GM21381 (cell line): ENCODE measurements around the gene BCL2L13.
"Not testable (repeated sequence)": the region's sequence is repeated elsewhere in the genome, so short reads cannot be mapped to it uniquely, and the experiment has no call there.

Experiments
- ATAC-seq: cut with Tn5 transposase; IDR thresholded peaks from one replicate; pipeline ENCODE4 v1.9.1; 2021; ENCODE audit warnings: mild to moderate bottlenecking, moderate library complexity; ENCODE audit not compliant: unreplicated experiment

BCL2L13 gene

DNA sequence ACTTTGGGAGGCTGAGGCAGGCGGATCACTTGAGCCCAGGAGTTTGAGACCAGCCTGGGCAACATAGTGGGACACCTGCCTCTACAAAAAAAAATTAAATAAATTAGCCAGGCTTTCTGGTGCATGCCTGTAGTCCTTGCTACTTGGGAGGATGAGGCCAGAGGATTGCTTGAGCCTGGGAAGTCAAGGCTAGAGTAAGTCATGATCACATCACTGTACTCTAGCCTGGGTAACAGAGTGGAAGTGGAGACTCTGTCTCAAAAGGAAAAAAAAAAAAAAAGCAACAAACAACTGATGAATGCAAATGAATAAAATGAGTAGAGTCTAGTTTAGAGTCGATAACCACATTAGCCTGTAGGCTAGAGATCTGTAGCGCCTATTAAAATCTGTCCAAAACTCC is 3.9 kb upstream of the BCL2L13 start:
- no peak for ATAC-seq

DNA sequence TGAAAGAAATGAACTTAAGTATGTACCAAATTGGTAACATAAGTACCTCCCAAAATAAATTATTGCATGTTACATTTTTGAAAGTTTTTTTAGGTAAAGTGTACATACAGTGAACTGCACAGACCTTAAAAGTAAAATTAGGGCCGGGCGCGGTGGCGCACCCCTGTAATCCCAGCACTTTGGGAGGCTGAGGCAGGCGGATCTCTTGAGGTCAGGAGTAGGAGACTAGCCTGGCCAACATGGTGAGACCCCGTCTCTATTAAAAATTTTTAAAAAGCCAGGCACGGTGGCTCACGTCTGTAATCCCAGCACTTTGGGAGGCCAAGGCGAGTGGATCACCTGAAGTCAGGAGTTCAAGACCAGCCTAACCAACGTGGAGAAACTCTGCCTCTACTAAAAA is 1.7 kb upstream of the BCL2L13 start:
- not testable (repeated sequence) for ATAC-seq

DNA sequence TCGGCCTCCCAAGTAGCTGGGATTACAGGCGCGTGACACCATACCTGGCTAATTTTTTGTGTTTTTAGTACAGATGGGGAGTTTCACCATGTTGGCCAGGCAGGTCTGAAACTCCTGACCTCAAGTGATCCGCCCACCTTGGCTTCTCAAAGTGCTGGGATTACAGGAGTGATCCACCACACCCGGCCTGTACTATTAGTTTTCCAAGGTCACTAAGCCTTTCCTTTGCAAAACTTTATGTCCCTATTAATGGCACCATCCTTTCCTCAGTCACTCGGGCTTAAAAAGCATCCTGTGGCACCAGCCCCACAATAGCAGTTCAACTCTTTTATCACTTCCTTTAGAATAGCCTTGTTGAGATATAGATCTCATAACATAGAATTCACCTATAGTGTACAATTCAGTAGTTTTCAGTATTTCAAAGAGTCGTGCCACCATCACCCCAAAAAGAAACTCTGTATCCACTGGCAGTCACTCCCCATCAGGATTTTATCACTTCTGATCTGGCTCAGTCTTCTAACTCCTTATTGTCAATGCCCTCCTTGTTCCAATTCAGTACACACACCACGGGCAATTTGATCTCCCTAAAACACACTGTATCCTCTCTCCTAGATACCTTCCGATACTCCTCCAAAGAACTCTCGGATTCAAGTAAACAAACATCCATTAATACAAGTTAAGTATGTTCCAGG is 921 bp upstream of the BCL2L13 start:
- ATAC-seq, result no peak

DNA sequence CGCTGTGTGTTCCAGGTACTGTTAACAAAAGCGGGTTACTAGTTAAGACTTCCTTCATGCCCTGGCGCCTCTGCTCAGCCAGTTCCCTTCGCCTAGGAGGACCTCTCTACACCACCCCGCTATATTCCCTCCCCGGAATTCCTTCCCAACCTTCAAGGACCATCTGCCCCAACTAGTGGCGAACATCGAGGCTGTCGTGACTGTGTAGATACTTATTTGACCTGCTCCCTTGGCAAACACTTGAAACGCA is 450 bp upstream of the BCL2L13 start:
- peak; percentile 27 for ATAC-seq

DNA sequence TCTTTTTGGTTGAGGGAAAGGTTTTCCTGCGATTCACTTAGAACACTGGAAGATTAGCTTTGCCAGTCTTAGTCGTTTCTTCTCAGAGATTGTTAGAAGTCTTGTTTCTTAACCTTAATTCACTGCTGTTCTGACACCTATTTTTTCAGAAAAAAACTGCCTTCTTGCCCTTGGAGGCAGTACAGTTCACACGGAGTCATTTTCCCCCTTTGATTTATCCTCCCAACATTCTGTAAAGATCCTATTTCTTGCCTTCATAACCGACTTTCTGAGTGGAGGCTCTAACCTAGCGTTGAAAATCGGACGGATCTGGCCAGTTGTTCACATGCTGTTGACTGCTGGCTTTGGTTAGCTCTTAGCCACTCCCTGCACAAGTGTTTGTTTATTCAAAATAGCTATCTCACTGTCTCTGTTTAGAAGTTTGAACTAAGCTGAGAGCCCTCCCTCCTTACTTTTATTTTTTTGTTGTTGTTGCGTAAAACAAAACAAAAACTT is 737 bp downstream of the BCL2L13 start:
- no peak for ATAC-seq

DNA sequence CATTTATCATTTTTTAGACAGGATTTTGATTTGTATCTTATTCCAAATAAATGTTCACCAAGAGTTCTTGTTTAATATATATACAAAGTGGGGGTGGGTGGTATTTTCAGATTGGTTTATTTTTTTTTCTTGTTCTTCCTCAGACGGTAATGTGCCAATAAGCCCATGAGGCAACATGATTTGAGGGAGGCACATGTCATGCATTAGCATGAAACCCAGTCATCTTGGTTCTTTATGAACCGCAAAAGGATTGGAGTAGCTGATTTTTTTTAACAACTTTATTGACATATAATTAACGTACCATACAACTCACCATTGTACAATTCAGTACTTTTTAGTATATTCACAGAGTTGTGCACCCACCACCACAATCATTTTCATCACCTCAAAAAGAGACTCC is 2.7 kb downstream of the BCL2L13 start:
- ATAC-seq, result no peak

DNA sequence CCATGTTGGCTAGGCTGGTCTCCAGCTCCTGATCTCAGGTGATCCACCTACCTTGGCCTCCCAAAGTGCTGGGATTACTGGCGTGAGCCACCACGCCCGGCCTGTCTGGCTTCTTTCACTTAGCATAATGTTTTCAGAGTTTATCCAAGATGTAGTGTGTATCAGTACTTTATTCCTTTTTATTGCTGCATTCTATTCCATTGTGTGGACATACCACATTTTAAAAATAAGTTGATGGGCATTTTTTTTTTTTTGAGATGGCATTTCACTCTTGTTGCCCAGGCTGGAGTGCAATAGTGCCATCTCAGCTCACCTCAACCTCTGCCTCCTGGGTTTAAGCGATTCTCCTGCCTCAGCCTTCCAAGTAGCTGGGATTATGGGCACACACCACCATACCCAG is 3.8 kb downstream of the BCL2L13 start:
- not testable (repeated sequence) for ATAC-seq

DNA sequence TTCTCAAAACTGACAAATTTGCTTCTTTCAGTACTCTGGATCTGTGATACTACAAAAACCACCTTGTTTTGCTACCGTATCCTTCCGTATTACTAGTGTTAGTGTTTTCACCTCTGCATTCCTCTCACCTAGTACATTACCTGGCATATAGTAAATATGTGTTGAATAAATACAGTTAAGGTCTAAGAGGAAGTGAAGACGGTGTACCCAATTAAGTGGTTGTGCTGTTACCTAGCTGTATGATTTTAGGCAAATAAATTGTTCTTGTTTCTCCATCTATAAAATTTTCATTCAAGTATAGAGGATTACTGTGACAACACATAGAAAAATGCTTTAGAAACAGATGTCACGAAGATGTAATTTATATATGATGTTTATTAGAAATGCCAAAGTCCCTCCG is 8.9 kb downstream of the BCL2L13 start:
- ATAC-seq, result no peak

DNA sequence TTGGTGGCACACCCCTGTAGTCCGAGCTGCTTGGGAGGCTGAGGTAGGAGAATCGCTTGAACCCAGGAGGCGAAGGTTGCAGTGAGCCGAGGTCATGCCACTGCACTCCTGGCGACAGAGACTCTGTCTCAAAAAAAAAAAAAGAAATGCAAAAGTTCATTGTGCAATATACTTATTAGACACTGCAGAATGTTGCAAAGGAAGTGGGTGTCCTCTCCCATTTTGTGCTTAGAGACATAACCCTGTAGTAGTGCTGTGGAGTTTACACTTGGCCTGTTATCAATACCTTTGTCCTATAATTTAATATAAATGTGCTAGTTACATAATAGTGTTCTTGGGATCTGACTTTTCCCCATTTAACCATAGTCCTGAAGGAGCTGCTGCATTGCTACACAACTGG is 9.4 kb downstream of the BCL2L13 start:
- no peak for ATAC-seq

DNA sequence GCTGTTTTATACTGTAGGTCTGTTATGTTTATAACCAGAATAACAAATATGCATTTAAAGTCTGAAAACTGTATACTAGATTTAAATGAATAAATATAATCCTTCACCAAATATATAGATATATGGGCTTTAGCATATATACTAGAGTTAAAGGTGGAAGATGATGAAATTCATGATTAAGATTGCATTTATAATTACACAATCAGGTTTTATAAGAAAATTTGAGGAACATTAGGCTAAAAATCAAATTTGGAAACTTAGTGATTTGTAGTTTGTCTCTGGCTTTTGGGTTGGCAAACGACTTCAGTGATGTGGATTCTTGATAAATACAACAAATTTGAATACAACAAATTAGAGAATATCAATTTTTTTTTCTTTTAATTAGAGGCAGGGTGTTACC is 10.0 kb downstream of the BCL2L13 start:
- ATAC-seq, result no peak

DNA sequence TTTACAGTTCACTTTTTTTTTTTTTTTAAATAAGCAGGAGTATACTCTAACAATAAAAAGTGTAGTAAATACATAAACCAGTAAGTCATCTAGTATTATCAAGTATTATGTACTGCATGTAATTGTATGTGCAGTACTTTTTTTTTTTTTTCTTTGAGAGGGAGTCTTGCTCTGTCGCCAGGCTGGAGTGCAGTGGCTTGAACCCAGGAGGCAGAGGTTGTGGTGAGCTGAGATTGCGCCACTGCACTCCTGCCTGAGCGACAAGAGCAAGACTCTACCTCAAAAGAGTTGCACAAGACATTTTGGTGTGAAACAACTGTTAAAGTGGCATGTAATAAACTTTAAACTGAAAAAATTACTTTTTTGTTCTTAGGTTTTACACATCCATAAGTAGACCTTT is 16.7 kb downstream of the BCL2L13 start:
- ATAC-seq, result no peak

DNA sequence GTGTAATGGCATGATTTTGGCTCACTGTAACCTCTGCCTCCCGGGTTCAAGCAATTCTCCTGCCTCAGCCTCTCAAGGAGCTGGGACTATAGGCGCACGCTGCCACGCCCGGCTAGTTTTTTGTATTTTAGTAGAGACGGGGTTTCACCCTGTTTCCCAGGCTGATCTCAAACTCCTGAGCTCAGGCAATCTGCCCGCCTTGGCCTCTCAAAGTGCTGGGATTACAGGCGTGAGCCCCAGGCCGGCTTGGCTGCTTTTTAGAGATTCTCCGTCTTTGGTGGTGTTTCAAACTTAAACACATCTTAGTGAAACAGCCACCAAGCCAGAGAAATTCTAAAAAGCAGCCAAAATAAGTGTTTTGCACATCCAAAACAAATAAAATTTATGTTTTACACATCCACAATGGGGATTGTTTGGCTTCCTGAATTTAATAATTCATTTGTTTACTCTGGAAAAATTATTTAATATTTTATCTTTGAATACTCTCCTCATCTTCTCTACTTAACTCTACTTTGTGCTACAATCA is 18.4 kb downstream of the BCL2L13 start:
- ATAC-seq, result no peak

DNA sequence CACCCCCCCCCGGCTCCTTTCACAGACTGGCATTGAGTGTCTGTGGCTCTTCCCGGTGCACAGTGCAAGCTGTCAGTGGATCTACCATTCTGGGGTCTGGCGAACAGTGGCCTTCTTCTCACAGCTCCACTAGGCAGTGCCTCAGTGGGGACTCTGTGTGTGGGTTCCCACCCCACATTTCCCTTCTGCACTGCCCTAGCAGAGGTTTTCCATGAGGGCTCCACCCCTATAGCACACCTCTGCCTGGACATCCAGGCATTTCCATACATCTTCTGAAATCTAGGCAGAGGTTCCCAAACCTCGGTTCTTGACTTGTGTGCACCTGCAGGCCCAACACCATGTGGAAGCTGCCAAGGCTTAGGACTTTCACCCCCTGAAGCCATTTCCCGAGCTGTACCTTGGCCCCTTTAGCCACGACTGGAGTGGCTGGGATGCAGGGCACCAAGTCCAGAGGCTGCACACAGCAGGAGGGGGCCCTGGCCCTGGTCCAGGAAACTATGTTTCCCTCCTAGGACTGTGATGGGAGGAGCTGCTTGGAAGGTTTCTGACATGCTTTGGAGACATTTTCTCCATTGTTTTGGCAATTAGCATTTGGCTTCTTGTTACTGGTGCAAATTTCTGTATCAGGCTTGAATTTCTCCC is 26.0 kb downstream of the BCL2L13 start:
- no peak for ATAC-seq

DNA sequence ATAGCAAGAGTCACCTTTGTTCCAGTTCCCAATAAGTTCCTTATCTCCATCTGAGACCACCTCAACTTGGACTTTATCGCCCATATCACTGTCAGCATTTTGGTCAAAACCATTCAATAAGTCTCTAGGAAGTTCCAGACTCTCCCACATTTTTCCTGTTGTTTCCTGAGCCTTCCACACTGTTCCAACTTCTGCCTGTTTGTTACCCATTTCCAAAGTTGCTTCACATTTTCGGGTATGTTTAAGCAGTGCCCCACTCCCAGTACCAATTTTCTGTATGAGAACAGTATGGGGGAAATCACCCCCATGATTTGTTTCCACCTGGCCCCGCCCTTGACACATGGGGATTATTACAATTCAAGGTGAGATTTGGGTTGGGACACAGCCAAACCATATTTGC is 26.7 kb downstream of the BCL2L13 start:
- no peak for ATAC-seq

DNA sequence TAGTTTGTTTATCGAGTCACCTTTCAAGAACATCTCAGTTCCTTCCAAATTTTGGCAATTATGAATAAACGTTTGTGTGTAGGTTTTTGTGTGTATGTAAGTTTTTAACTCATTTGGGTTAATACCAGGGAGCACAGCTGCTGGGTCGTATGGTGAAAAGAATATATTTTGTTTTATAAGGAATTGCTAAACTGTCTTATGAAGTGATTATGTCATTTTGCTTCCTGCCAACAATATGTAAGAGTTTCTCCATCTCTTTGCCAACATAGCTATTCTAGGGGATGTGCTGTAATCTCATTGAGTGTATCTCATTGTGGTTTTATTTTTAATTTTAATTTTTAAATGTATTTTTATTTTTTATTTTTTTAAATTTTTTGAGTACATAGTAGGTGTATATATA is 27.3 kb downstream of the BCL2L13 start:
- no peak for ATAC-seq

DNA sequence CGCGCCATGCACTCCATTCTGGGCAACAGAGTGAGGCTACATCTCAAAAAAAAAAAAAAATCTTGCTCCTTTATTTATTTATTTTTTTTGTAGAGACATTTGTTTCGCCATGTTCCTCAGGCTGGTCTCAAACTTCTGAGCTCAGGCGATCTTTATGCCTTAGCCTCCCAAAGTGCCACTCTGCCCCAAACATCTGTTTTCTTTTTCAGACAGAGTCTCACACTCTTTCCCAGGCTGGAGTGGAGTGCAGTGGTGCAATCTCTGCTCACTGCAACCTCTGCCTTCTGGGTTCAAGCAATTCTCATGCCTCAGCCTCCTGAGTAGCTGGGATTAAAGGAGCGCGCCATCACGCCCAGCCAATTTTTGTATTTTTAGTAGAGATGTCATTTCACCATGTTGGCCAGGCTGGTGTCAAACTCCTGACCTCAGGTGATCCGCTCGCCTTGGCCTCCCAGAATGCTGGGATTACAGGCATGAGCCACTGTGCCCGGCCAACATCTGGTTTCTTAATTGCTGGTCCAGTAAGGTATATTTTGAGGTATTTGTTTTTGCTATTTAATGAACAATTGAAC is 33.0 kb downstream of the BCL2L13 start:
- ATAC-seq, result not testable (repeated sequence)

DNA sequence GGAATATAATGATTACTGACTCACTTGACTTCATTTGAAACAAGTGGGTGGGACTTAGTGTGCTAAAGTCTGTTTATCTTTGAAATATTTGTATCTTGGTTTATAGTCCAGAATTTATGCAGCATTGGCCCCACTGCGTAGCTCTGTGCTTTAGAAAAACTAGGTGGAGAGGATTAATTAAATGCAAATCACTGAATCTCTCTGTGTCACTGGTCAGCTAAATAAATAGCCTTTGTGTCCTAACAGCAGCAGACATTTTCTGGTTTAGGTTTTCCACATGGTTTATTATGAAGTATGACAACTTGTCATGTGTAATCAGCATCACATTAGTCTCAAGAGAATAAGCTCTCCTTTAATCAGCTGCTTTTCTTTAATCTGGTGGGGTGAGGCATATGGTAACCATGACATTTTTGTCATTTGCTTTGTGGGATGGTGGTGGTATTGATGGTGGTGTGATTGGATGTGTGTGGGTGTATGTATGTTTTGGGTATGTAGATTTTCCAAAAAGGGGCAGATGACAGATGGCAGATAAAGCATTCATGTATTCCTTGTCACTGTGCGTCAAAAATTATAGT is 33.9 kb downstream of the BCL2L13 start:
- no peak for ATAC-seq

DNA sequence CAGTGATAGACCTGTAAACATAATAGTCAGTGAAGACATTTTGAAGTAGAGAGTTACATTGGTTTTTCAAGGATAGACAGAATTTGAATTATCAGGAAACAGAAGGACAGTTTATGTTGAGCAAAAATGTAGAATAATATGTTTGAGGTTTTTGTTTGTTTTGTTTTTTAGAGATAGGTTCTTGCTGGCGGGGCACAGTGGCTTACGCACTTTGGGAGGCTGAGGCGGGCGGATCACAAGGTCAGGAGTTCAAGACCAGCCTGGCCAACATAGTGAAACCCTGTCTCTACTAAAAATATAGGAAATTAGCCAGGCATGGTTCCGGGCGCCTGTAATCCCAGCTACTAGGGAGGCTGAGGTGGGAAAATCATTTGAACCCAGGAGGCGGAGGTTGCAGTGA is 35.6 kb downstream of the BCL2L13 start:
- ATAC-seq, result no peak

DNA sequence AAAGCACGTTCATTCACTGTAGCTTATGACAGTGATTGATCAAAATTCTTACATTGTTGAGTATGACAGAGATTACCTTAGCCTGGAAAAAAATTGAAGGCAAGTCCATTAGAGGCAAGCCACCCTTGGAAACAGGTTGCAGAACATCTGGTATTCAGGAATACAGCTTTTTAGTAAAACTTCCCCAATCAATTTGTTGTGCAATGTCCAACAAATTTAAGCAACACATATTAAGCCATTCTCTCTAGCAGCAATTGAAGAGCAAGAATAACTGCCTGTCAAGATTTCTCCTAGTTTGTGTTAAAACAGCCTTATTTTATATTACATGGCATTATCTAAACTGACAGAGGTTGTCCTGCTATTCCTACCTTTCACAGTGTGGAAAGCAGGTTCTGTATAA is 37.0 kb downstream of the BCL2L13 start:
- ATAC-seq, result no peak

DNA sequence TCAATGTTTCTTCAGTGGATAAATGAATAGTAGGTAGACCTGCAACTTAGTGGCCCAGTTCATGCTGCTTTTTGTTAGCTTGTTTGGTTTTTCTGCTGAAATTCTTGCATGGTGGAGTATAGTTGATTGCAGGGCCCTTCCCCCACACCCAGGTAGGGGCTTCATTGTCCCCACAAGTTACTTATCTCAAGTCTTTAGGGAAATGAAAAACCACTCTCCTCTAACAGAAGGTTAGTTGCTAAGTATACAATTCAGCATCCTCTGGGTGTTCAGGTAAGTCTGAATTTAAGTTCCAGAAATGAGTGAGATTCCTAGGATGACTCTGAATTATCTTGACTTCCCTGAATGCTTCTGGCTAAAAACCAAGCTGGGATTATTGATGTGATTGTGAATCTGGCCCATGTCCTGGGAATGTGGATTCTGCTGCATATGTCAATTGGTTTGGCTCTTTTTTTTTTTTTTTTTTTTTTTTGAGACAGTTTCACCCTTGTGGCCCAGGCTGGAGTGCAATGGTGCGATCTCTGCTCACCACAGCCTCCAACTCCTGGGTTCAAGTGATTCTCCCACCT is 40.3 kb downstream of the BCL2L13 start:
- ATAC-seq, result no peak

DNA sequence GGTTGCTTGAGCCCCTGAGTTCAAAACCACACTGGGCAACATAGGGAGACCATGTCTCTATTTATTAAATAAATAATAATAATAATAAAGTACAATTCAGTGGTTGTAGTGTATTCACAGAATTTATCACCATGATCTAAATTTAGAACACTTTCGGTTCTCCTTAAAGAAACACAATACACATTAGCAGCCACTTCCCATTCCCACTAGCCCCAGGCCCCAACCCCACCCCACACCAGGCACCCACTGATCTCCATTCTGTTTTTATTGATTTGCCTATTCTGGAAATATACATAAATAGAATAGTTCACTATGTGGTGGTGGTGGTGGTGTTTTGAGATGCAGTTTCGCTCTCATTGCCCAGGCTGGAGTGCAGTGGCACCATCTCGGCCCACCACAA is 45.7 kb downstream of the BCL2L13 start:
- ATAC-seq, result no peak

DNA sequence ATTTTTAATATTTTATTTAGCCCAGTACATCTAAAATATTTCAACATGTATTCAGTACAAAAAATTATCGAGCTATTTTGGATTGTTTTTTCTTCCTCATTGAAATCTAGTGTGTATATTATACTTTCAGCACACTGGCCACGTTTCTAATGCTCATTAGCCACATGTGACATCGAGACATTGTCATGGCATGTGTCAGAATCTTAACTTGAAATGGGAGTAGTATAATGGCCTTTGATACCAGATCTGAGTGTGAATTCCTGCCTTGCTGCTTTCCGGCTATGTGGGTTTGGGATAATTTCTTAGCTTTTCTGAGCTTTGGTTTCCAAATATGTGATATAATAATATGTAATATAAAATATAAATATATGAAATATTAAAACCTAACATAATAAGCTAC is 54.3 kb downstream of the BCL2L13 start:
- ATAC-seq, result no peak
